GM18508 (cell line): ENCODE measurements around the gene TMEM87A.

Experiments used
- ATAC-seq: cut with Tn5 transposase; IDR thresholded peaks from one replicate; pipeline ENCODE4 v1.9.1; 2021; ENCODE audit warnings: moderate number of reproducible peaks; ENCODE audit not compliant: insufficient read depth, unreplicated experiment

The TMEM87A gene

DNA sequence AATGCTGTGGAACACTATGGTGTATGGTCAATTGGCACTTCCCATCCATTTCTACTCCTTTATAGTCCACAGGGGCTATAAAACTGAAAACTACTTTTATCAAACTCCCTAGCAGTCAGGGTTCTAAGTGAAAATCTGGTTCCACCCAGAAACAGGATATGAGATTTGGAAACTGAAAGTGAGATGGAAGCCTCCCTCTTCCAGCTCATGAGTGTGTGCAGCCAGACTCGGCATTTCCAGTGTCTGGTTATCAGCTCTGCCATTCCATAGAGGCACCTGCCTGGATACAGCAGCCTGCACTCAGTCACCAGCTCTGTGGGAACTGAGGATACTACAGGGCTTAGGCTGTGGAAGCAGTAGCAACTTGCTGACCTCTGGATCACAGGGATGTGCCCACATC, 102.1 kb downstream of the TMEM87A start:
- ATAC-seq: no peak

DNA sequence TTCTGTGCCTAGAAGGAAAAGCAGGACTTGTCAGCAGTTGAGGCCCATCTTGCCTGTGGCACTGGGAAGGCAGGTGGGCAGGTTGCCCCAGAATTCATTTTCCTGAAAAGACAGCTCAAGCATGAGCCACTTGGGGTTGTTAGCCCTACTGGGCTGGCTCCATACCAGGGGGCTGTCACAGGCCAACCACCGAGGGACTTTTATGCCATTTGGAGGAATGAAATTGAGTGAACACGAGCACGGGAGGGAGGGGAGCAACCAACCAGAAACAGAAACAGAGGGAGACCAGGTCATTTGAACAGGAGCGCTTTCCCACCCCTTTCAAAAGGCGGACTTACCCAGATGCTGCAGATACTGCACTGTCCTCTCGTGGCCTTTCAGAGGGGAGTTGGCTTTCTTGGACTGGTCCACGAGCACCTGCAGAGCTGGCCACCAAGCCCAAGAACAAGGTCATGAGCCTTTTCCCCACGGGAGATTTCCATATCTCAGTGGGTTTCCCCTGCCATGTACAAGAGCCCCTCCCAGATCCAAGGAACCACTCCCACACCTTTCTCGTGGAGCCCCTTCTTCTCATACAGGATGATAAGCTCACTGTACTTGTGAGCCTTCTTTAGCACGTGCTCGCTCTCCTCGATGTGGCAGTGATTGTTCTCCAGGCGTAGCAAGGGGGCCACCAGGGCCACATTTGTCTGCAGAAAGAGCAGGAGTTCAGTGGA, 106.8 kb downstream of the TMEM87A start:
- no peak for ATAC-seq

DNA sequence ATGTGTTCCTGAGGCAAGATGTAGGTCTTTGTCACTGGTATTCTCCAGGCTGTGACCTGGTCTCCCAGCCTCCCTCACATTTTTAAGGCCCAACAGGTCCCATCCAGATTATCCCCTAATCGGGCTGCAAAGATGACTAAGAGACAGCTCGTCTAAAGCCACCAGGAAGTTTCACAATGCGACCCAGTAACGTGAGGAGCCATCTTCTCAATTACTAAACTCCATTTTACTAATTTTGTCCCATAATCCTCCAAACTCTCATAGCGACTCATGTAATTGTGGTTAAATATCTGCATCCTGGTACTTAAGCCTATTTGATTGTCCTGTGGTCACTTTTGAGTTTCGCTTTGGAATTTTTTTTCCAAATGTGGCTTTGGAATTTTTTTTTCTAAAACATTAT, 108.1 kb downstream of the TMEM87A start:
- no peak for ATAC-seq

DNA sequence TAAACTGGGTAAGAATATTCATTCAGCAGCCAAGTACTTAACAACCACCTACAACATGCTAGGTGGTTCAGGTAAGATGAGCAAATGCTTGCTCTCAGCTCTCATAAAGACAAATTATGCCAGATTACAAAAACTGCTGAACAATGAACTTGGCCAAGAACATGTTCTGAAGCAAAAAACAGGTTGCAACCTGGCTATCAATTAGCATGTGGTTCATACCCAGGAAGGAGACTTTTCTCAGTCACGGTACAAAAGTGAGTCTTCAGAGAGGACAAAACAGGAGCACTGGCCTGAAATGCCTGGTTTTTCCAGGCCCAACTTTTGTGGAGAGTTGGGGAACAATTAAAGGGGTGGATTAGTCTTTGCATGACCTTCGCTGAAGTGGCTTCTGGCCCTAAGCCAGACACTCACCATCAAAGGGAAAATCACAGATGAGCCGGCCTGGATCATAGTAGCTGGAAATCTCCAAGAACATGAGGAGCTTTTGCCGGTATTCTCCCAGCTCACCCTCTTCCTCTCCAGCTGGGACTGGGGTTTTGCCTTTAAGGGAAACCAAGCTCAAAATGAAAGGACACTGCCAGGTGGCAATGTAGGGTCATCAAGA, 109.2 kb downstream of the TMEM87A start:
- ATAC-seq: no peak

DNA sequence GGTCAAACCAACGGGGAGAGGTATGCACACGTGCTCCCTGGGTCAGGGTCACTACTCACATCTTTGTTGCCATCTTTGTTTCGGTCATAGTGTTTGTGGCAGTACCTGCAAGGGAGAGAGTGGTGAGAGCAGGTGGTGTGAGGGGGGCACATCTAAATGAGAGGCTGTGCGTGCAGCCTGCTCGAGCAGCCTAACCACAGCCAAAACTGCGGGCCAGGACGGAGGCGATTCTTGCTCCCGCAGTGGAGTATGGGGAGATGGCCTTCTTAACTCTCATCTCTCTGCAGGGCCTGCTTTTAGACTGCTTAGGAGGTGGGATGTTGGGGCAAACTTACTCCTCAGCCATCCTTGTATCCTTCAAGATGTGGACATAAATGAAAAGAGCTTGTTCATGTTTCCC, 109.9 kb downstream of the TMEM87A start:
- ATAC-seq: no peak
